Large intestine (tissue), 3 donors: Measurements from ENCODE around the gene TRPC4AP. TPM values are rescaled to one million over a fixed set of nuclear protein-coding genes. Genes with fewer than 3 reads are reported as not detected.

Experiments
- DNase-seq, 2 donors: peaks; one replicate each; pipeline versions ENCODE4 v3.0.0 to v3.0.0-alpha.2; 2013
- H3K27ac ChIP-seq: one replicate; pipeline ENCODE4 v1.5.1; 2013; ENCODE audit warnings: low read length
- H3K27me3 ChIP-seq: 2 replicates; pipeline ENCODE4 v1.6.1; 2013; ENCODE audit warnings: low read length; ENCODE audit not compliant: control insufficient read depth, insufficient read depth
- H3K36me3 ChIP-seq: 2 replicates; pipeline ENCODE4 v1.6.1; 2013; ENCODE audit warnings: low read length; ENCODE audit not compliant: control insufficient read depth, insufficient read depth
- H3K4me1 ChIP-seq: one replicate; pipeline ENCODE4 v1.6.1; 2013; ENCODE audit warnings: low read length; ENCODE audit not compliant: control insufficient read depth, insufficient read depth
- H3K4me3 ChIP-seq: one replicate; pipeline ENCODE4 v1.5.1; 2013; ENCODE audit warnings: low read length
- H3K9me3 ChIP-seq: one replicate; pipeline ENCODE4 v1.6.1; 2013; ENCODE audit warnings: mild to moderate bottlenecking, low read depth, low read length, moderate library complexity; ENCODE audit not compliant: control insufficient read depth
- WGBS: methylation state at CpG from one replicate; pipeline ENCODE4 v1.1.5; 2013; ENCODE audit warnings: low lambda C conversion rate; ENCODE audit not compliant: insufficient coverage; 5-methylcytosine and 5-hydroxymethylcytosine counted together
- polyA plus RNA-seq: library from polyadenylated mRNA; unstranded; fragments of 120-200 nt; gene quantifications from one replicate; pipeline ENCODE4 v1.2.1, GENCODE V29; 2013

The TRPC4AP gene
- polyA plus RNA-seq, 1 donor, result 51.6 TPM

DNA sequence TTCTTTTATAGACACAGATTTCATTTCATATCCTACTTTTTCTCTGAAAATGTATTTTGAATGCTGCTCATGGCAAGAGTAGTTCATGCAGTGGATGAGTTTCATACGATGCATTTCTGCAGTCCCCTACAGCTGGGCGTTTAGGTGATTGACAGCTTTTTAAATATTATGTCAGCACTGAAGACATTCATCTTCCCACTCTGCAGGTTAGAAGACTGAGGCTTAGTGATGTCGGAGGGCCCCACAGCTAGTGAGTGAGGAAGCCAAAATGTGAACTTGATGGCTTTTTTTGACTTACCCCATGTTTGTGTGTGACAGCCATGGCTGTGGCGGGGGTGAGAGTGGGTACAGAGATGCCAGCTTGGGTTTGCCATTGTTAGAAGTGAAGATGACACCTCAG lies 103.5 kb downstream of the TRPC4AP start:
- WGBS, result 43% methylated on average over 1 of the region's 4 CpGs
- Histone ChIP-seq H3K9me3 (no peaks in the 10 kb centered on the region), H3K4me1 (peaks cover 2% of the 10 kb centered on the region), H3K27me3 (peaks cover 23% of the 10 kb centered on the region), H3K36me3 (peaks cover 4% of the 10 kb centered on the region), H3K27ac (no peak overlapping the region), H3K4me3 (no peak overlapping the region)
- no peak for DNase-seq

DNA sequence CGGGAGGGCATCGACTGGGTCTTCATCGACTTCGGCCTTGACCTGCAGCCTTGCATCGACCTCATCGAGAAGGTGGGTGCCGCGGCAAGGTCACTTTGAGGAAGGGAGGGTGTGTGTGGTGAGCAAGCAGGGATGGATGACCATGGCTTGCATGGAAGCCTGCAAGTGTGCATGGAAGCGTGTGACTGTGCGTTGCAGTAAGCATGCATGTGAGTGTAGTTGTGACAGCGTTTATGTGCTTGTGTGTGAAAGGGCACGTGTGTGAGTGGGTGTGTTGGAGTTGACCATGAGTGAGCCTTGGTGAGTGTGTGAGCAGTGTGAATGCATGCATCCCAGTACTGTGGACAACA lies 104.4 kb downstream of the TRPC4AP start:
- no peak overlapping the region for H3K4me3 ChIP-seq
- no peak for DNase-seq
- peaks cover 32% of the 10 kb centered on the region for H3K27me3 ChIP-seq
- WGBS, result no CpG with 5 or more reads among the region's 12 CpGs
- peaks cover 6% of the 10 kb centered on the region for H3K4me1 ChIP-seq
- H3K27ac ChIP-seq, result no peak overlapping the region
- H3K9me3 ChIP-seq, result no peaks in the 10 kb centered on the region
- peaks cover under 1% of the 10 kb centered on the region for H3K36me3 ChIP-seq

DNA sequence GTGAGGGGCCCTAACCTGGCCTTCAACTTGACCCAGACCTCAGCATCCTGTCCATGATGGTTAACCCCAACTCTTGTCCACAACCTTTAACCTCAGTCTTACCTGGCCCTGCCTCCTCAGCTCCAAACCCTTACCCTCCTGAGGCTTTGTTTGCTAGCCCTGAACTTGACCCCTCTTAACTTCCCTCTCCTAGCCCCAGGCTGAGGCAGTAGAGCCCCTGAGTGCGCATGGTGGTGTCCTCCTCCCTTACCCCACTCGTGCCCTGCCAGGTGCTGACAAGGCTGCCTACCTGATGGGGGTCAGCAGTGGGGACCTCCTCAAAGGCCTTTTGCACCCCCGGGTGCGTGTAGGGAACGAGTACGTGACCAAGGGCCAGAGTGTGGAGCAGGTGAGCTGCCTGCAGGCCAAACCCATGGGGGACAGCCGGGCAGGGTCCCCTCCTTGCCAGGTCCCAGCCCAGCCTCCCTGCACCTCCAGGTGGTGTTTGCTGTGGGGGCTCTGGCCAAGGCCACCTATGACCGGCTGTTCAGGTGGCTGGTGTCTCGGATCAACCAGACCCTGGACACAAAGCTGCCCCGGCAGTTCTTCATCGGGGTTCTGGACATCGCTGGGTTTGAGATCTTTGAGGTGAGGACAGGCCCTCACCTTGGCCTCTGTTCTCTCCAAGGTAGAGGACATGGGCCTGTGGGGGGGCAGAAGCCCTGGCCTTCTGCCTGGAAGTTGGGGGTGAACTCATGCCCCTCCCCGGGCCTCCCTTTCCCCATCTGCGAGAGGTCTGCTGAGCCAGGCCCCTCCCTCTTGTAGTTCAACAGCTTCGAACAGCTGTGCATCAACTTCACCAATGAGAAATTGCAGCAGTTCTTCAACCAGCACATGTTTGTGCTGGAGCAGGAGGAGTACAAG lies 105.1 kb downstream of the TRPC4AP start:
- DNase-seq, result no peak
- Histone ChIP-seq H3K27ac (no peak overlapping the region), H3K27me3 (peaks cover 35% of the 10 kb centered on the region), H3K9me3 (no peaks in the 10 kb centered on the region), H3K4me3 (no peak overlapping the region), H3K36me3 (no peaks in the 10 kb centered on the region), H3K4me1 (peaks cover 6% of the 10 kb centered on the region)
- WGBS, result no CpG with 5 or more reads among the region's 15 CpGs

DNA sequence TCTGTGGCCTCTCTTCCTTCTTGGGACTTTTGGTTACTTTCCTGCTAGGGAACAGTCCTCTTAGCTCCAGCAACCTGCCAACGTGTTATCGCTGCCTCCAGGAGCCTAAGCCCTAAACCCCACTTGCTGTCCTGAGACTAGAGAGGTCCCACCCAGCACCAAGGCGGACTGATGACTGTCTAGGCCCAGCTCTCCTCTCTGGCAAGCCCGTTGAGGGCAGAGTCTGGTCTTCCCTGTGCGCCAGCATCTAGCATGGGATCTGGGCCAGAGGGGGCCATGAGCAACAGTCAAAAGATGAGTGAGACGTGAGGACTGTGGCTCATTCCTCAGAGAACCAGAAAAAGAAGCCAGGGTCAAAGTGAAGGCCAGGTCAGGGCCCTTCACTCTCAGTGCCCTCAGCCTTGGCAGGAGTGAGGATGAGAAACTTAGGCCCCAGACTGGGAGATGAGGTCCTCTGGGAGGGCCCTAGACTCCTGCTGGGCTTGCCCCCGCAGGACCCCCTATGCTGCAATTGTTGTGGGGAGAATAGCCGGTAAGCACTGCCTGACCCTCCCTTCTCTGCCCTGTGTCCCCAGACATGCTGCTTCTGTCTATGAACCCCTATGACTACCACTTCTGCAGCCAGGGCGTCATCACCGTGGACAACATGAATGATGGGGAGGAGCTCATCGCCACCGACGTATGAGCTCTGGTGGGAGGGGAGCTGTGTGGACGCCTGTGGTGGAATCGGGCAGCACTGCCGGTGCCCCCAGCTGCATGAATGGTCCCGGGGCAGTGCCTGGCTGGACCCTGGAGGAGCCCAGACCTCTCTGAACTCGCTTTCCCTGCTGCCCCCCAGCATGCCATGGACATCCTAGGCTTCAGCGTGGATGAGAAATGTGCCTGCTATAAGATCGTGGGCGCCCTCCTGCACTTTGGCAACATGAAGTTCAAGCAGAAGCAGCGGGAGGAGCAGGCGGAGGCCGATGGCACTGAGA lies 106.0 kb downstream of the TRPC4AP start:
- Histone ChIP-seq H3K4me3 (no peak overlapping the region), H3K27ac (no peak overlapping the region), H3K9me3 (no peaks in the 10 kb centered on the region), H3K36me3 (no peaks in the 10 kb centered on the region), H3K4me1 (peaks cover 6% of the 10 kb centered on the region), H3K27me3 (peaks cover 35% of the 10 kb centered on the region)
- DNase-seq, result no peak
- 80% methylated on average over 1 of the region's 24 CpGs for WGBS

DNA sequence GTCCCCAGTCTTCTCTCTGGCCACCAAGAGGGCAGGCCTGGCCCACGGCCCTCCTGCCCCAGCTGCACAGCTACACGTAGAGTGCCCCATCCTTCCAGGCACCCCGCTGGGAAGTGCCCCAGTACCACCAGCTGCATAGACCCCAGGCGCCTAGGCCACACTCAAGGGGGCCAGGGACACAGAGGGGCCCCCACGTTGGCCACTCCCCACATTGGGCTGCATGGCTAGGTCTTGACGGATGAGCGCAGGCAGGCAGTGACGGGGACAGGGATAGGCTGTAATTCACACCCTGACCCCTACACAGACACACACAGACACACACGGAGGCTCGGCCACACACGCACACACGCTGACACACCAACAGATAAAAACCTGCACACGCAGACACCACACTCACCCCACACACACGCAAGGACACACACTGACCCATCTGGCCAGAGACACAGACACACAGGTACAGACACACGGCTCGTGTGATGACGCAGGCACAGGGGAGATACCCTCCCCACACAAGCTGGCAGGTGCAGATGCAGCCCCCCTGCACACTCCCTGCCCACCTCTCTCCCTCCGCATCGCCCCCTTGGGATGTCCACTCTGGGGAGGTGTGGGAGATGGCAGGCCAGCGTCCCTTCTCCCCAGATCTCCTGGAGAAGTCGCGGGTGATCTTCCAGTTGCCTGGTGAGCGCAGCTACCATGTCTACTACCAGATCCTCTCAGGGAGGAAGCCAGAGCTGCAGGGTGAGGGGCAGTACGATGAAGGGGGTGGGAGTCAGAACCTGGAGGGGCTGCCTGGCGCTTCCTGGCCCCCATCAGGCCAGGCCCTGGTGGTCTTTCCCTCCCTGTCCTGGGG lies 106.9 kb downstream of the TRPC4AP start:
- Histone ChIP-seq H3K4me3 (no peak overlapping the region), H3K9me3 (no peaks in the 10 kb centered on the region), H3K4me1 (peaks cover 12% of the 10 kb centered on the region), H3K27me3 (peaks cover 35% of the 10 kb centered on the region), H3K27ac (no peak overlapping the region), H3K36me3 (no peaks in the 10 kb centered on the region)
- no CpG with 5 or more reads among the region's 25 CpGs for WGBS
- no peak for DNase-seq

DNA sequence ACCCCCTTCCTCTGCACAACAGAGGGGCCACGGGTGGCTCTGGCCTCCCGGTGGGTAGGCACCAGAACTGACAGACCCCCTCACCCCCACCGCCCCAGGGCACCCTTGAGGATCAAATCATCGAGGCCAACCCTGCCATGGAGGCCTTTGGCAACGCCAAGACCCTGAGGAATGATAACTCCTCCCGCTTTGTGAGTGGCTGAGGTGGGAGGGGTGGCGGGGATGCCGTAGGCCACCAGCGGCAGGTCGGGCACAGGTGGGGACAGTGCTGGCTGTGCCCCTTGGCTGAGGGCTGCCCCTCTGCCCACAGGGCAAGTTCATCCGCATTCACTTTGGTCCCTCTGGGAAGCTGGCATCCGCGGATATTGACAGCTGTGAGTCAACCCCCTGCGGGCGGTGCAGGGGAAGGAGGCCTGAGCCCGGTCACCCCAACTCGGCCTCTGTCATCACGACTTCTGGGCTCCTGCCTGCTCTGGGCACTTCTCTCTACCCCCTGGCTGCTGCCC lies 107.8 kb downstream of the TRPC4AP start:
- Histone ChIP-seq H3K4me3 (no peak overlapping the region), H3K9me3 (no peaks in the 10 kb centered on the region), H3K4me1 (peaks cover 12% of the 10 kb centered on the region), H3K27me3 (peaks cover 35% of the 10 kb centered on the region), H3K27ac (no peak overlapping the region), H3K36me3 (no peaks in the 10 kb centered on the region)
- no peak for DNase-seq
- no CpG with 5 or more reads among the region's 18 CpGs for WGBS

DNA sequence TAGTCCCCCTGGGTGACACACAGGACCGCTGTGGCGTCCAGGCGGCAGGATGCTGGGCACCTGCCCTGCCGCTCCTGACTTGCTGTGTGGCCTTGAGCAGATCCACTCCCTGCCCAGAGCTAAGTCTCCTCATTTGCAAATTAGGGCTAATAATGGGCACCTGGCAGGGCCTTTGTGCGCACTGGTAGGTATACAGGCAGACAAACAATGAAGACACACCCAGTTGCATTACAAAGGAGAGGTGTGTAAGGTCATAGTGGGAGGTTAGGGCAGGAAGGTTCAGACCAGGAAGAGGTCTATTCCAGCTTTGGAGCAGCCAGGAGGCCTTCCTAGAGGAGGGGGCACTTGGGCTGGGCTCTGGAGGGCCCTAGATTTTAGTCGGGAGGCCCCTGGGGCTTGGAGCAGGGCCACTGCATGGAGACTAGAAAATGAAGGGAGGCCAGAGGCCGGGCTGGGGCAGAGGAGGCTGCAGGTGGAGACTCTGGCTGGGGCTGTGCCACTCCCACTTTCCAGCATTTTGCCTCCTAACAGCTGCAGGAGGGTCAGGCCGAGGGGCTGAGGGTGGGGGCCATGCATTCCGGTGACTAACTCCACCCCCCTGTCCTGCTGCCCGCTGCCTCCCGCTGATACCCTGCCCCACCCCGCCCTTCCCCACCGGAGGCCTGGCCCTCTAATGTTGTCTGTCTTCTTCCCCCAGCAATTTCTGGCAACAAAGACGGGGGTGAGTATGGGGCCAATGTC lies 108.4 kb downstream of the TRPC4AP start:
- no CpG with 5 or more reads among the region's 14 CpGs for WGBS
- Histone ChIP-seq H3K9me3 (no peaks in the 10 kb centered on the region), H3K36me3 (no peaks in the 10 kb centered on the region), H3K27ac (no peak overlapping the region), H3K4me1 (peaks cover 12% of the 10 kb centered on the region), H3K27me3 (peaks cover 35% of the 10 kb centered on the region), H3K4me3 (no peak overlapping the region)
- DNase-seq, result no peak

DNA sequence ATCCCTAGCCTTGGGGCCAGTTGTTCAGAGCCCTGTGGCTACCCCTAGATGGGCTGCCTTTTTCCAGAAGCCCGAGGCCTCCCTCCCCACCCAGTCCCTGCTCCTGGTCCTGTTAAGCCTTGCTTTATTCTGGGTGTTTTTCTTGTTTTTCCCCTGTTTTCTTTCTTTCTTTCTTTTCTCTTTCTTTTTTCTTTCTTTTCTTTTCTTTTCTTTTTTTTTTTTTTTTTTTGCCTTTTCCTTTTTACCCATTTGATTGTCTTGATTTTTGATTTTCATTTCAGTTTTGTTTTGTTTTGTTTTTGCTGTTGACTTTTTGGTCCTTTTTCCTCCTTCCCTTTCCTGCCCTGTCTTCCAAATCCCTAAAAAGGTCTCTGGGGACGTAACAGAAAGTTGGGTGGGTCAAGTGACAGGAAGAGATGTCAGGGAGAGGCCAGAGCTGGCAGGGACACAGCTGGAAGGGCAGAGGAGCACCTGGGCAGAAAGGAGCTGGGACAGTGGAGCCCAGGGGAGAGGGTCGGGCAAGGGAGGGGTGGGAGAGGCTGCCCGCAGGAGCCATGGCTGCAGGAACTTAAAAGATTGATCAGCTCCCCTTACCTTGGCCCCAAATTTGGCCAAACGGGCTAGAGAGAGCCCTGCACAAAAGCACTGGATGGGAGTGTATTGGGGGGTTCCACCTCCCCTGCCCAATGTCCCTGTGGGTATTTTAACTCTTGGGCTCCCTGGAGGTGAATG lies 109.4 kb downstream of the TRPC4AP start:
- peaks cover 12% of the 10 kb centered on the region for H3K4me1 ChIP-seq
- H3K9me3 ChIP-seq, result no peaks in the 10 kb centered on the region
- no peak for DNase-seq
- H3K27ac ChIP-seq, result no peak overlapping the region
- H3K4me3 ChIP-seq, result no peak overlapping the region
- 100% methylated on average over 1 of the region's 5 CpGs for WGBS
- H3K27me3 ChIP-seq, result peaks cover 36% of the 10 kb centered on the region
- H3K36me3 ChIP-seq, result no peaks in the 10 kb centered on the region
